CD4-positive, alpha-beta T cell treated with Interleukin-15 for 1 hour (primary cell): ENCODE data around the gene HAPLN3.

Experiments
- DNase-seq: peaks from one replicate; pipeline ENCODE4 v3.0.0-alpha.2; 2020

HAPLN3 gene

GRCh38 chr15:88891540-88892254 is 3.6 kb downstream of the HAPLN3 start:
- DNase-seq, result no peak

DNA sequence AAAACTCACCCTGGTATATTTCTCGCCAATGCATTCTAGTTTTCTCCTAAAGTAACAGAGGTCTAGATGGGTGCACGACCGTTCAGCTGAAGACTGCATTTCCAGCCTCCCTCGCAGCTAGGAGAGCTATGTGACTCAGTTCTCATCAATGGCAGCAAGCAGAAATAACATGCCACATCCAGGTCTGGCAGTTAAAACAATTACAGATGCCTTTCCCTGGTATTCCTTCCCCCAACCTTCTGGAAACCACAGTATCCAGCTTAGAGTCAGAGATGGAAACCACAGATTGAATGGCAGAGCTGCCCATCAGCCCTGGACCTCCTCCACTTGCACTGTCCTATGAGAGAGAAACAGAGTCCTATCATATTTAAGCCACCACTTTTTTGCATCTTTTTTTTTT is 4.8 kb downstream of the HAPLN3 start:
- DNase-seq, result no peak

- no peak for DNase-seq
These were observed 6.6 kb downstream of the HAPLN3 start for GRCh38 chr15:88888719-88889118.

- no peak for DNase-seq
These were observed 8.2 kb downstream of the HAPLN3 start for GRCh38 chr15:88887068-88887580.

DNA sequence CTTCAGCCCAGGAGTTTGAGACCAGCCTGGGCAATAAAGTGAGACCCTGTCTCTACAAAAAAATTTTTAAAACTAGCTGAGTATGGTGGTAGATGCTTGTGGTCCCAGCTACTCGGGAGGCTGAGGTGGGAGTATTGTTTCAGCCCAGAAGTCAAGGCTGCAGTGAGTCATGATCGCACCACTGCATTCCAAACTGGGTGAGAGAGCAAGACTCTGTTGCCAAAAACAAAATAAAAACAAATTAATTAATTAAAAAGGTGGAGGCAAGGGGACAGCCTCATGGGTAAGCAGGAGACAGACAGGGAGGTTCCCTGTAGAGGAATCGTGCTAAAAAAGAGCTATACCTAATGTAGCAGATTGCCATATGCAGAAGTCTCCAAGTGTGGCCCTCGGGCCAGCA is 12.6 kb downstream of the HAPLN3 start:
- DNase-seq, result no peak

DNA sequence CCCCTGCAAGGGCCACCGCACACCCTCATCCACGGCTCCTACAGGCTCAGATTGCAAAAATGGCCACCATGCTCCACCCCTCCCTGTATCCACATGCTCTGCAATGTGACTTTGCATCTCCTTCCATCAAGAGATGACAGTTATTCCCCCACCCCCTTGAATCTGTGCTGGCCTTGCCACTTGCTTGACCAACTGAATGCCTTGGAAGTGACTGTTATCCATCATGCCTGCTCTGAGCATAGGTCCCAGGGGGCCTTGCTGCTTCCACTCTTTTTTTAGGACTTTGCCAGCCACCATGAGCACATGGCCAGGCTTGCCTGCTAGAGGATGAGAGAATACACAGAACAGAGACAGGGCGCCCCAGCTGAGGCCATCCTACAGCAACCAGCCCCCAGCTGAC is 13.6 kb downstream of the HAPLN3 start:
- no peak for DNase-seq

DNA sequence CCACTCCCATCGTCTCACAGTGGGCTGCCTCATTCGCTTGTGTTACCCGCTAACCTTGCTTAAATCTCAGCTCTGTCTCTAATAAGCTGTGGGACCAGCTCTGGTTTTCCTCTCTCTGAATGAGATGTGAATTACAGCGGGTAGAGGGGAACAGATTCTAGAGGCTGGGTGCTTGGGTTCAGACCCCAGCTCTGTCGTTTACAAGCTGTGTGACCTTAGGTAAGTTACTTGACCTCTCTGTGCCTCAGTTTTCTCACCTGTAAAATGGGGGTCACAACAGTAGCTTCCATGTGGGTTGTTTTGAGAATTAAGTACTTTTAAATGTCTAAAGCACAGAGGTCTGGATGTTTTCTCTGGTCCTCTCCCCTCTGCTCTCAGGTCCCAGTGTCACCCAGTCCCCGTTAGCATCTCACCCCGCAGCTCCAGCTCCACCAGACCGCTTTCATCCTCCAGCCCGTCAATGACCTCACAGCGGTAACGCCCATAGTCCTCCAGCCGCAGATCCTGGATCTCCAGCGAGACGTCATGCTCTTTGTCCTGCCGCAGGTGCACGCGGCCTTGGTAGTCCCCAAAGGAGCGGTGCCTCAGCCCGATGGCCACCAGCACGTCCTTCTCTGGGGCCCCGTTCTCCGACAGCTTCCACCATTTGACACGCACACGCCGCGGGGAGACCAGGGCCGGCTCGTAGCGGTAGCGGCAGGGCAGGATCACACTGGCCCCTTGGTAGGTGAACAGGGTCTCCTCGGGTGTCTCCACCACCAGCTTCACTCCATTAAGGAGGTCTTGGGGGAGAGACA is 14.2 kb downstream of the HAPLN3 start:
- DNase-seq, result no peak

GRCh38 chr15:88878720-88879184 is 16.6 kb downstream of the HAPLN3 start:
- no peak for DNase-seq

- DNase-seq, result no peak
These were observed 17.4 kb downstream of the HAPLN3 start for GRCh38 chr15:88877906-88878305.

DNA sequence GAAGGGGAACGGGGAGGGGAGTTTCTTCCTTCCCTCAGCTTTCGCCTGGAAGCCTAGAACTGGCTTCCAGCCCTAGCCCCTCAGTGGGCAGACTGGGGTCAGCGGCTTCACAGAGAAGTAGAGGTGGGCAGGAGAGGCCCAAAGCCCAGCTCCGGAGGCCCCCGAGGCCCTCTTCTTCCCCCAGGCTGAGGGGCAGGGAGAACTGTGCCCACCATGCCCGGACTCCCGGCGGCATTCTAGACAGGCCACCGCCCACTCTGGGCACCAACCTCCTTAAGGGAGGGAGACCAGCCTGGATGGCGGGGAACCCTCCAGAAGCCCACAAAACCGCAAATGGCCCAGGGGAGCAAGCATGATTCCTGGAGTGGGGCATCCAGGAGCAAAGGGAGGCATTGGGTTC is 17.9 kb downstream of the HAPLN3 start:
- DNase-seq, result no peak

- DNase-seq, result no peak
These were observed 18.8 kb downstream of the HAPLN3 start for GRCh38 chr15:88876573-88876972.

DNA sequence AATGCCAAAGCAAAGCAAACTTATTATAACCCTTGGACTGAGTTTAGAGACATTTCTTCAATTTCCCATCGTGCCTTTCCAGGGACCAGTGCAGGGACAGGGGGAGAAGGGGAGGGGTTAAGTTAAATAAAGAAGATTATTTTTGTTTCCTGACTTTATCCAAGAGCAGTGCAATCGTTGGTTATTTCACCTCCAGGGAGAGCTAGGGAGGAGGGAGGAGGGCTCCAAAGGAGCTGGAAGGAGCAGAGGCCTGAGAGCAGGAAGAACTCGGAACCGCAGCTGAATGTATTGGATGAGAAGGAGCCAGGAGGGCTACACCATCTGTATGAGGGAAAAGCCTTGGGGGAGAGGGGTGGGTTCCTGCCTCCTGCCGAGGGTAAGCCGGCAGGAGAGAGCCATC is 20.7 kb downstream of the HAPLN3 start:
- no peak for DNase-seq

- no peak for DNase-seq
These were observed 21.1 kb downstream of the HAPLN3 start for GRCh38 chr15:88874275-88874674.

DNA sequence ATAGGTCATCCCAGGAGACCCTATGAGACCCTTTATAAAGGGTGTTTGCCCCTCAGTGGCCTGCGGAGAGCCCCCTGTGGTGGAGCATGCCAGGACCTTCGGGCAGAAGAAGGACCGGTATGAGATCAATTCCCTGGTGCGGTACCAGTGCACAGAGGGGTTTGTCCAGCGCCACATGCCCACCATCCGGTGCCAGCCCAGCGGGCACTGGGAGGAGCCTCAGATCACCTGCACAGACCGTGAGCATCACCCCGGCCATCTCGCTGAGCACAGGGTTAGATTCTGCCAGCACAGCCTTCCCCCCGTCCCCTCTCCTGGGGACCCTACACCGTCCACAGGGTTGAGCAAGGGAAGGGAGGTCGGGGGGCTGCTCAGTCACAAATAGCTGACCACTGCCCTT is 21.6 kb downstream of the HAPLN3 start:
- no peak for DNase-seq

- no peak for DNase-seq
These were observed 22.6 kb downstream of the HAPLN3 start for GRCh38 chr15:88872706-88873105.

DNA sequence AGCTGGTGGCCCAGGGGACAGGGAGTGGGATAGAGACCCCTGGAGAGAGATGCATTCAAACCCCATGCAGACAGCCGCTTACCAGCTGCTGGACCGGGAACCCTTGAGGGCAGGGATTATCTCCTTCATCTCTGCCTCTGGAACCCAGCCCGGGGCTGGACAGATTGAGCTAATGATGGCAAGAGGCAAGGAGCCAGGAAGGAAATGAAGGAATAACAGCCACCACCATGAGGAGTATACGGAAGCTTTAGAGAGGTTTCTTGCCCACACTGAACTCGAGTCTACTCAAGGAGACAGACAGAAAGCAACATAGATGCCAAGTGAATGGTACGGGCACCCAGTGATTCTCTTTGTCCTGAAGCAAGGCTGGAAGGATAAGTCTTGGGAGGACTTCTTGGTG is 23.2 kb downstream of the HAPLN3 start:
- DNase-seq, result no peak

GRCh38 chr15:88871313-88871712 is 24.0 kb downstream of the HAPLN3 start:
- no peak for DNase-seq

GRCh38 chr15:88866295-88866881 is 29.0 kb downstream of the HAPLN3 start:
- DNase-seq, result no peak

DNA sequence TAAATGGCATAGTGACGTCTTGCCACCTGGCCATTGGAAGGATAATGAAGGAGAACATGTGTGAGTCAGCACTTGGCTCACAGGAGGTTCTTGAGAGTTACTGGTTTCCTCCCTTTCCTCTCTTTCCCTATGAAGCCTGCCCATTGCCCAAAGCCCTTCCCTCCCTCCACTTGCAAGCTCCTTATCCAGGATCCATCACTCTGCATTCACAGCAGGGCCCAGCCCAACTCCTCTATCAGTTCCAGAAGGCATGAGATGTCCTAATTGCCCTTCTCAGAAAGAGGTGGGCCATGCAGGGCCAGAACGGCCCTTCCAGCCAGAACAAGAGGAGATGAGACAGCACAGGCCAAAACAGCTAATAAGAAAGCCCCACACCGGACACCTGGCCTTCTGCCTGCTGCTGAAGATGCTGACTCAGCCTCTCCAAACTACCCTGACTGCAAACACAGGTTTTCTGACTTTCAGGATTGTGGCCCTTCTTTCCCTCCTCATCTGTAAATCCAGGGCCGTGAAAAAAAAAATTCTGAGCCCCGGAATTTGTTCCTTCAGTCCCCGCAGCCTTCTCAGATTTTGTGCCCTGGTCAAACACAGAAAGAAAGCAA is 29.7 kb downstream of the HAPLN3 start:
- no peak for DNase-seq

GRCh38 chr15:88864861-88865497 is 30.4 kb downstream of the HAPLN3 start:
- no peak for DNase-seq

GRCh38 chr15:88863412-88863811 is 31.9 kb downstream of the HAPLN3 start:
- DNase-seq, result no peak

GRCh38 chr15:88860212-88860611 is 35.1 kb downstream of the HAPLN3 start:
- DNase-seq, result no peak

GRCh38 chr15:88859550-88859949 is 35.8 kb downstream of the HAPLN3 start:
- DNase-seq, result no peak
